ENCODE results near the gene FERMT3. TPM values are rescaled to one million over a fixed set of nuclear protein-coding genes. Genes with fewer than 3 reads are reported as not detected.

Gene FERMT3
- total and polyA plus RNA-seq, 2 of the 13 experiments (the other 11 are each of a cell fraction or from before 2014, with no cell fraction given): 0.29 TPM; not detected in 1

DNA sequence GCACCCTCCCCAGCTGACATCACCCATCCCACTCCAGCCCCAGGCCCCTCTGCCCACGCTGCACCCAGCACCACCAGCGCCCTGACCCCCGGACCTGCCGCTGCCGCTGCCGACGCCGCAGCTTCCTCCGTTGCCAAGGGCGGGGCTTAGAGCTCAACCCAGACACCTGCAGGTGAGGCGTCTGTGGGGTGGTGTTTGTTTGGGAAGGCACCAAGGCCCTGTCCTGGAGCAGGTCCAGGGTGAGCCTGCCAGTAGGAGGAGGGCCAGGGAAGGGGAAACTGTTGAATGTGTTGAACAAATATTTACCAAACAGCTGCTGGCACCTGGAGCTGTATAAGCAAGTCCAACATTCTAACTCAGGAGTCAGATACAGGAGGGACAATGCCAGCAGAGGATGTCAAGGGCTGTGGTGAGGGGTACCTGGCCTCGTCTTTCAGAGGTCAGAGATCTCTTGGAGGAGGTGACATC lies 31.0 kb downstream of the FERMT3 start (continued):
- TF ChIP-seq KDM5A (IDR thresholded peaks at IDR 0.05; ENCODE audit: borderline replicate concordance, low read length): peak; percentile 30; the same call in 1 of the 2 replicates
- TF ChIP-seq, protein P1, sequence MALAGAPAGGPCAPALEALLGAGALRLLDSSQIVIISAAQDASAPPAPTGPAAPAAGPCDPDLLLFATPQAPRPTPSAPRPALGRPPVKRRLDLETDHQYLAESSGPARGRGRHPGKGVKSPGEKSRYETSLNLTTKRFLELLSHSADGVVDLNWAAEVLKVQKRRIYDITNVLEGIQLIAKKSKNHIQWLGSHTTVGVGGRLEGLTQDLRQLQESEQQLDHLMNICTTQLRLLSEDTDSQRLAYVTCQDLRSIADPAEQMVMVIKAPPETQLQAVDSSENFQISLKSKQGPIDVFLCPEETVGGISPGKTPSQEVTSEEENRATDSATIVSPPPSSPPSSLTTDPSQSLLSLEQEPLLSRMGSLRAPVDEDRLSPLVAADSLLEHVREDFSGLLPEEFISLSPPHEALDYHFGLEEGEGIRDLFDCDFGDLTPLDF (CRISPR knock-in tag; IDR thresholded peaks at IDR 0.05): no peak
- 0 out of 2 replicates have a peak, but pooled peaks have one; percentile 22 for TF ChIP-seq ISL2 (CRISPR knock-in tag; IDR thresholded peaks at IDR 0.05)
- TF ChIP-seq FOSL2 (CRISPR knock-in tag; IDR thresholded peaks at IDR 0.05): peak; percentile 27; the same call in 1 of the 2 replicates
- TF ChIP-seq, protein P2, sequence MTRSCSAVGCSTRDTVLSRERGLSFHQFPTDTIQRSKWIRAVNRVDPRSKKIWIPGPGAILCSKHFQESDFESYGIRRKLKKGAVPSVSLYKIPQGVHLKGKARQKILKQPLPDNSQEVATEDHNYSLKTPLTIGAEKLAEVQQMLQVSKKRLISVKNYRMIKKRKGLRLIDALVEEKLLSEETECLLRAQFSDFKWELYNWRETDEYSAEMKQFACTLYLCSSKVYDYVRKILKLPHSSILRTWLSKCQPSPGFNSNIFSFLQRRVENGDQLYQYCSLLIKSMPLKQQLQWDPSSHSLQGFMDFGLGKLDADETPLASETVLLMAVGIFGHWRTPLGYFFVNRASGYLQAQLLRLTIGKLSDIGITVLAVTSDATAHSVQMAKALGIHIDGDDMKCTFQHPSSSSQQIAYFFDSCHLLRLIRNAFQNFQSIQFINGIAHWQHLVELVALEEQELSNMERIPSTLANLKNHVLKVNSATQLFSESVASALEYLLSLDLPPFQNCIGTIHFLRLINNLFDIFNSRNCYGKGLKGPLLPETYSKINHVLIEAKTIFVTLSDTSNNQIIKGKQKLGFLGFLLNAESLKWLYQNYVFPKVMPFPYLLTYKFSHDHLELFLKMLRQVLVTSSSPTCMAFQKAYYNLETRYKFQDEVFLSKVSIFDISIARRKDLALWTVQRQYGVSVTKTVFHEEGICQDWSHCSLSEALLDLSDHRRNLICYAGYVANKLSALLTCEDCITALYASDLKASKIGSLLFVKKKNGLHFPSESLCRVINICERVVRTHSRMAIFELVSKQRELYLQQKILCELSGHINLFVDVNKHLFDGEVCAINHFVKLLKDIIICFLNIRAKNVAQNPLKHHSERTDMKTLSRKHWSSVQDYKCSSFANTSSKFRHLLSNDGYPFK (CRISPR knock-in tag; IDR thresholded peaks at IDR 0.05; ENCODE audit: borderline replicate concordance): no peak
- TF ChIP-seq ZNF207 (IDR thresholded peaks at IDR 0.05; ENCODE audit: borderline replicate concordance): no peak
- TF ChIP-seq PRMT3 (CRISPR knock-in tag; IDR thresholded peaks at IDR 0.05; ENCODE audit: borderline replicate concordance, low read depth): no peak
- TF ChIP-seq, protein P3, sequence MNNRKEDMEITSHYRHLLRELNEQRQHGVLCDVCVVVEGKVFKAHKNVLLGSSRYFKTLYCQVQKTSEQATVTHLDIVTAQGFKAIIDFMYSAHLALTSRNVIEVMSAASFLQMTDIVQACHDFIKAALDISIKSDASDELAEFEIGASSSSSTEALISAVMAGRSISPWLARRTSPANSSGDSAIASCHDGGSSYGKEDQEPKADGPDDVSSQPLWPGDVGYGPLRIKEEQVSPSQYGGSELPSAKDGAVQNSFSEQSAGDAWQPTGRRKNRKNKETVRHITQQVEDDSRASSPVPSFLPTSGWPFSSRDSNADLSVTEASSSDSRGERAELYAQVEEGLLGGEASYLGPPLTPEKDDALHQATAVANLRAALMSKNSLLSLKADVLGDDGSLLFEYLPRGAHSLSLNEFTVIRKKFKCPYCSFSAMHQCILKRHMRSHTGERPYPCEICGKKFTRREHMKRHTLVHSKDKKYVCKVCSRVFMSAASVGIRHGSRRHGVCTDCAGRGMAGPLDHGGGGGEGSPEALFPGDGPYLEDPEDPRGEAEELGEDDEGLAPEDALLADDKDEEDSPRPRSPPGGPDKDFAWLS (CRISPR knock-in tag; IDR thresholded peaks at IDR 0.05; ENCODE audit: borderline replicate concordance): no peak
- TF ChIP-seq MTA3 (CRISPR knock-in tag; IDR thresholded peaks at IDR 0.05): no peak
- TF ChIP-seq, protein P4, sequence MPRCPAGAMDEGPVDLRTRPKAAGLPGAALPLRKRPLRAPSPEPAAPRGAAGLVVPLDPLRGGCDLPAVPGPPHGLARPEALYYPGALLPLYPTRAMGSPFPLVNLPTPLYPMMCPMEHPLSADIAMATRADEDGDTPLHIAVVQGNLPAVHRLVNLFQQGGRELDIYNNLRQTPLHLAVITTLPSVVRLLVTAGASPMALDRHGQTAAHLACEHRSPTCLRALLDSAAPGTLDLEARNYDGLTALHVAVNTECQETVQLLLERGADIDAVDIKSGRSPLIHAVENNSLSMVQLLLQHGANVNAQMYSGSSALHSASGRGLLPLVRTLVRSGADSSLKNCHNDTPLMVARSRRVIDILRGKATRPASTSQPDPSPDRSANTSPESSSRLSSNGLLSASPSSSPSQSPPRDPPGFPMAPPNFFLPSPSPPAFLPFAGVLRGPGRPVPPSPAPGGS (CRISPR knock-in tag; IDR thresholded peaks at IDR 0.05): no peak
- TF ChIP-seq ZFP37 (CRISPR knock-in tag; IDR thresholded peaks at IDR 0.05; ENCODE audit: borderline replicate concordance): no peak
- TF ChIP-seq ZNF766 (CRISPR knock-in tag; IDR thresholded peaks at IDR 0.05; ENCODE audit: borderline replicate concordance): no peak; the same call in 1 of the 2 replicates
- TF ChIP-seq NCOA5 (CRISPR knock-in tag; IDR thresholded peaks at IDR 0.05): no peak
- TF ChIP-seq ELF3 (CRISPR knock-in tag; IDR thresholded peaks at IDR 0.05): peak; percentile 85
- peak; percentile 71; the same call in 1 of the 2 replicates for TF ChIP-seq TARDBP (CRISPR knock-in tag; IDR thresholded peaks at IDR 0.05)
- TF ChIP-seq ZNF136 (CRISPR knock-in tag; IDR thresholded peaks at IDR 0.05; ENCODE audit: low read depth): no peak
- TF ChIP-seq ZNF30 (CRISPR knock-in tag; IDR thresholded peaks at IDR 0.05): no peak
- no peak for TF ChIP-seq HNRNPH1 (optimal IDR thresholded peaks at IDR 0.05; ENCODE audit: low read depth, low read length)
- TF ChIP-seq, protein P5, sequence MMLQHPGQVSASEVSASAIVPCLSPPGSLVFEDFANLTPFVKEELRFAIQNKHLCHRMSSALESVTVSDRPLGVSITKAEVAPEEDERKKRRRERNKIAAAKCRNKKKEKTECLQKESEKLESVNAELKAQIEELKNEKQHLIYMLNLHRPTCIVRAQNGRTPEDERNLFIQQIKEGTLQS (CRISPR knock-in tag; IDR thresholded peaks at IDR 0.05): no peak
- TF ChIP-seq ZNF441 (CRISPR knock-in tag; IDR thresholded peaks at IDR 0.05; ENCODE audit: borderline replicate concordance): no peak
- peak; percentile 89 for TF ChIP-seq FOXA3 (CRISPR knock-in tag; IDR thresholded peaks at IDR 0.05)
- TF ChIP-seq BRD4 (CRISPR knock-in tag; IDR thresholded peaks at IDR 0.05): no peak
- peak; percentile 83 for TF ChIP-seq GATAD2A (CRISPR knock-in tag; IDR thresholded peaks at IDR 0.05)
- no peak for TF ChIP-seq ZKSCAN5 (CRISPR knock-in tag; IDR thresholded peaks at IDR 0.05)
